BJ (cell line): ENCODE measurements around the gene HOXB3. TPM values are rescaled to one million over a fixed set of nuclear protein-coding genes. Genes with fewer than 3 reads are reported as not detected.

Experiments used
- CTCF ChIA-PET: fragments of 350-600 bp; formaldehyde crosslinking; extraction: SDS; loops from one replicate; lab custom pipeline; 2021; ENCODE audit warnings: antibody characterized with exemption, inconsistent platforms; lab: Yijun Ruan, JAX
- POLR2A ChIA-PET: fragments of 300-600 bp; sonication (Branson Sonifier 250); formaldehyde crosslinking; extraction: SDS; loops from one replicate; lab custom pipeline; 2021; ENCODE audit warnings: antibody characterized with exemption; lab: Charles Lee
- DNase-seq: peaks from one replicate; pipeline ENCODE4 v3.0.0-alpha.2; 2011; ENCODE audit warnings: low read depth
- H3K27me3 ChIP-seq: 2 replicates; pipeline ENCODE4 v1.6.0; 2011; ENCODE audit warnings: low read length; ENCODE audit not compliant: control insufficient read depth, insufficient read depth
- H3K36me3 ChIP-seq: 2 replicates; pipeline ENCODE4 v1.5.1; 2011; ENCODE audit warnings: low read length; ENCODE audit not compliant: control insufficient read depth, insufficient read depth
- H3K4me3 ChIP-seq: 2 replicates; pipeline ENCODE4 v1.5.1; 2011; ENCODE audit warnings: low read depth, mild to moderate bottlenecking, control low read depth, low read length
- polyA plus RNA-seq: library from polyadenylated mRNA; depleted of rRNA; stranded (reverse); fragments of >200 nt; gene quantifications from 2 replicates; pipeline ENCODE4 v1.2.3, GENCODE V29; 2011
- TF ChIP-seq, protein P1 (sequence below): IDR thresholded peaks from 2 replicates; pipeline ENCODE4 v1.5.1; 2011; ENCODE audit warnings: low read depth, mild to moderate bottlenecking, control low read depth, inconsistent platforms, low read length, moderate library complexity; ENCODE audit not compliant: insufficient read depth

HOXB3 gene
- polyA plus RNA-seq, 1 experiment, result not detected

DNA sequence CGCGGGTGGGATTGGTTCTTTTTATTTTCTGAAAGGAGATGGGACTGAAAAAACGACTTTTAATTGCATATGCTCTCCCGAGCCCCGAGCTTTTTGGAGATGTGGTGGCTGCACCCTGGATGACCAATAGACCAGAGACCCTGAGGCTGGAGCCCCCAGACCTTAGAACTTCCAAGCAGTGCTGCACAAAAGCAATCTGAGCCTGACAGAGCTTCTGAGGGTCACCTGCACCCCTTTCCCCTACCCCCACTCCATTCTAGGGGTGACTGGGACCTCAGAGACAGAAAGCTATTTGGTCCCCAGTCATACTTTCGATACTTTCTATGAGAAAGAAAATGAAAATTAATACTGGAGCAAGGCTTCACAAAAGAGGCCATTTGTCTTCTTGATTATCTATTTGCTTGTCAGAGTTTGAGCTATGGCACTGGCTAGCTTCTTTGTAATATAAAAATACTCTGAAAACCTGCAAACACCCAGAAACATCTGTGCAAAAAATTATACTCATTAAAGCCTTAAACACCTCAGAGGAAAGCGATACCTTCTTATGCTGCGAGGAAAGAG is 15.5 kb downstream of the HOXB3 start:
- TF ChIP-seq, protein P1, sequence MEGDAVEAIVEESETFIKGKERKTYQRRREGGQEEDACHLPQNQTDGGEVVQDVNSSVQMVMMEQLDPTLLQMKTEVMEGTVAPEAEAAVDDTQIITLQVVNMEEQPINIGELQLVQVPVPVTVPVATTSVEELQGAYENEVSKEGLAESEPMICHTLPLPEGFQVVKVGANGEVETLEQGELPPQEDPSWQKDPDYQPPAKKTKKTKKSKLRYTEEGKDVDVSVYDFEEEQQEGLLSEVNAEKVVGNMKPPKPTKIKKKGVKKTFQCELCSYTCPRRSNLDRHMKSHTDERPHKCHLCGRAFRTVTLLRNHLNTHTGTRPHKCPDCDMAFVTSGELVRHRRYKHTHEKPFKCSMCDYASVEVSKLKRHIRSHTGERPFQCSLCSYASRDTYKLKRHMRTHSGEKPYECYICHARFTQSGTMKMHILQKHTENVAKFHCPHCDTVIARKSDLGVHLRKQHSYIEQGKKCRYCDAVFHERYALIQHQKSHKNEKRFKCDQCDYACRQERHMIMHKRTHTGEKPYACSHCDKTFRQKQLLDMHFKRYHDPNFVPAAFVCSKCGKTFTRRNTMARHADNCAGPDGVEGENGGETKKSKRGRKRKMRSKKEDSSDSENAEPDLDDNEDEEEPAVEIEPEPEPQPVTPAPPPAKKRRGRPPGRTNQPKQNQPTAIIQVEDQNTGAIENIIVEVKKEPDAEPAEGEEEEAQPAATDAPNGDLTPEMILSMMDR, result no peak
- no peak for DNase-seq
- H3K4me3 ChIP-seq, result no peak overlapping the region
- CTCF ChIA-PET, result interaction anchor here (1.0 kb wide), 1 partner anchor 239 kb away, joined by 3 read pairs; no protein-coding TSS in a partner anchor
- POLR2A ChIA-PET, result interaction anchor here (0.6 kb wide), 1 partner anchor 41 kb away, joined by 7 read pairs; no protein-coding TSS in a partner anchor
- peaks cover 78% of the 10 kb centered on the region for H3K27me3 ChIP-seq
- no peaks in the 10 kb centered on the region for H3K36me3 ChIP-seq

DNA sequence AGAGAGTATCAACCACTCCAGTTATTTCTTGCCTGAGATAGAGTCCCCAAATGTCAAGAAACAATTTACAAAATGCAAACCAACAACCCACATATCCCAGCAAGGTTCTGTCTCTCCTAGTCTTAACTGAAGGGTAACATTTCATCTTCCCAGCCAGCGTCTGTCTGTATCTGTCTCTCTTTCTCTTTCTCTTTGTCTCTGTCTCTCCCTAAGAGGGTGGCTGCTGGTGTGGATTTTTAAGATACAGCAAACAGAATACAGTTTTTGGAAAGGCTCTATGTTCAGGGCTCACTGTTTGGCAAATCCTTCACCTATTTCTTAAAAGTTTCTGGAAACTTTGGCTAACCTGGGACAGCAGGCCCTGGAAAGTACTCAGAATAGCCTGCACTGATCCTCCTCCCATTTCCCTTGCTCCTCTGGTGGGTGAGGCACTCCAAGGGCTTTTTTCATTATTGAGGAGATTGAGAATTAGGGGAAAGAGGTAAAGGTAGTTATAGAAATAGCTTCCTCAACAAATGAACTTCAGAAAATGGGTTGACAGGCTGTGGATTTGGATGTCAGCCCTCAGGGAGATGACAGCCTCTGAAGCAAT is 18.1 kb downstream of the HOXB3 start:
- TF ChIP-seq, protein P1, result no peak
- peaks cover 78% of the 10 kb centered on the region for H3K27me3 ChIP-seq
- POLR2A ChIA-PET, result no interaction called here
- H3K4me3 ChIP-seq, result no peak overlapping the region
- H3K36me3 ChIP-seq, result no peaks in the 10 kb centered on the region
- CTCF ChIA-PET, result no interaction called here
- no peak for DNase-seq

DNA sequence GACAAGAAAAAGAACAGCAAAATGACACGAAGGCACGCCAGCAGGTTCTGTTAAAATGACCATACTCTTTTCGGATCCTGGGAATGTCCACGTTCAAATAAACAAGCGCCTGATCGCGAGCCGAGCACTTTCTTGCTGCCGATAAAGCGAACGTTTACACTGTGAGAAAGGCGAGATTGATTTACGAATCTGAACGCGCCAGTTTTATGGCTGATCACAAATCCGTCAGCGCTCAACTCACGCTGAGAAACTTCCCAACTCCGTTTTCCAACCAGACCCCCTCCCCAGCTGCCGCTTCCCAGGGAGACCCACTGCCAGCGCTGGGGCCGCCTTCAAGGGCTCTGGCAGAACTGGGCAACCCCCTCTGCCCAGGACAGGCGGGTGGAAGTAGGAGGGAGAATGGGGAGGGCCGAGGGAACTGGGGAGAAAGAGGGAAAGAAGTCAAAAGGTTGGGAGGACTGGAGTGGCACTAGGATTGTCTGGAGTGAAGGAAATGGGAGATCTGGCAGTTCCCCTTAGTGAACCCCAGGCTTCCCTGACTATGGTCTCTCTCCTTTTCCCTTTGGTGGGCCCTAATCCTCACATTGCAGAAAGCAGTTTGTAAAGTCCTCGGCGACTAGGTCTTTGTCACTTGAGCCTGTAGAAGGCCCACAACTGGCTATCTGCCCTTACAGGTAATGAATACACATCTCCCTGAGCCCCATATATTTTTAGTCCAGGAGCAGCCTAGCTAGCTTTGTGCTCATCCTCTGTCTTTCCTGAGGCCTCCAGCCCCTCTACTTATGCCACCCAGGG is 18.8 kb downstream of the HOXB3 start:
- ChIA-PET CTCF (interaction anchor here (0.8 kb wide), 1 partner anchor 220 kb away, joined by 3 read pairs; no protein-coding TSS in a partner anchor), POLR2A (no interaction called here)

DNA sequence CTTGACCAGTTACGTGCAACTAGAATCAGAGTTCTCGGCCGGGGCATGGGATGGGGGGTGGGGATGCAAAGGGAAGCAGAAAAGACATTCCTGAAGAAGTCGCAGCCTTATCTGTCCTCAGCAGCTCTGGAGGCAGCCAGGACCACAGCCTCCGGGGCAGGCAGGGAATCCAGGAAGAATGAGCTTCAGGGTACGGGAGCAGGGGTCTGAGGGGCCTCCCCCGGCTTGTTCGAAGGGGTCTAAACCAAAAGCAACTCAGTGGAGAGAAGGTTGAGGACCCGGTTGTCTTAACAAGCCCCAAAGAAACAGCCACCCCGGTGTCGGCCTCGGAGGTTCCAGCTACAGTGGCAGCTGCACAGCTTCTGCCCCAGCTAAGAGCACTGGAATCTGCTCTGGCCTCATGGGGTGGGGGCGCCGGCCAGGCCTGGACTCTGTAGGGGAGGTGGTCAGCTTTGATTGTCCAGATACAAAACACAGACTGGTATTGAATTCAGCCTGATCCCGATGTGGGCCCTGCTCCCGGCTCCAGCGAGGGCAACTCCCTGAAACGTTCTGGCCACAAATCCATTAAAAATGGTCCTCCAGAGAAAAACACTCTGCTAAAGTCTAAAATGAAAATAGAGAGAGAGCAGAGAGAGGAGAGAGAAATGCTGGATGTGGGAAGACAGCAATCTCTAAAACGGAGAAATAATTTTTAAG is 19.6 kb downstream of the HOXB3 start:
- ChIA-PET POLR2A (no interaction called here), CTCF (interaction anchor here (0.6 to 1.5 kb wide), 4 partner anchors 16 to 219 kb away, joined by 3 to 4 read pairs (median 3); no protein-coding TSS in a partner anchor)
- TF ChIP-seq, protein P1, result no peak
- Histone ChIP-seq H3K36me3 (no peaks in the 10 kb centered on the region), H3K4me3 (no peak overlapping the region), H3K27me3 (peaks cover 81% of the 10 kb centered on the region)
- no peak for DNase-seq

More for the DNA sequence above, 18.8 kb downstream of the HOXB3 start:
- H3K36me3 ChIP-seq, result no peaks in the 10 kb centered on the region
- H3K4me3 ChIP-seq, result no peak overlapping the region
- DNase-seq, result no peak
- peaks cover 81% of the 10 kb centered on the region for H3K27me3 ChIP-seq
- TF ChIP-seq, protein P1, result no peak
